Suppressor macrophage treated with lipopolysaccharide for 4 hours (primary cell): ENCODE data around the gene MYT1.

Experiments used
- DNase-seq: peaks from one replicate; pipeline ENCODE4 v3.0.0-alpha.2; 2020

MYT1 gene

DNA sequence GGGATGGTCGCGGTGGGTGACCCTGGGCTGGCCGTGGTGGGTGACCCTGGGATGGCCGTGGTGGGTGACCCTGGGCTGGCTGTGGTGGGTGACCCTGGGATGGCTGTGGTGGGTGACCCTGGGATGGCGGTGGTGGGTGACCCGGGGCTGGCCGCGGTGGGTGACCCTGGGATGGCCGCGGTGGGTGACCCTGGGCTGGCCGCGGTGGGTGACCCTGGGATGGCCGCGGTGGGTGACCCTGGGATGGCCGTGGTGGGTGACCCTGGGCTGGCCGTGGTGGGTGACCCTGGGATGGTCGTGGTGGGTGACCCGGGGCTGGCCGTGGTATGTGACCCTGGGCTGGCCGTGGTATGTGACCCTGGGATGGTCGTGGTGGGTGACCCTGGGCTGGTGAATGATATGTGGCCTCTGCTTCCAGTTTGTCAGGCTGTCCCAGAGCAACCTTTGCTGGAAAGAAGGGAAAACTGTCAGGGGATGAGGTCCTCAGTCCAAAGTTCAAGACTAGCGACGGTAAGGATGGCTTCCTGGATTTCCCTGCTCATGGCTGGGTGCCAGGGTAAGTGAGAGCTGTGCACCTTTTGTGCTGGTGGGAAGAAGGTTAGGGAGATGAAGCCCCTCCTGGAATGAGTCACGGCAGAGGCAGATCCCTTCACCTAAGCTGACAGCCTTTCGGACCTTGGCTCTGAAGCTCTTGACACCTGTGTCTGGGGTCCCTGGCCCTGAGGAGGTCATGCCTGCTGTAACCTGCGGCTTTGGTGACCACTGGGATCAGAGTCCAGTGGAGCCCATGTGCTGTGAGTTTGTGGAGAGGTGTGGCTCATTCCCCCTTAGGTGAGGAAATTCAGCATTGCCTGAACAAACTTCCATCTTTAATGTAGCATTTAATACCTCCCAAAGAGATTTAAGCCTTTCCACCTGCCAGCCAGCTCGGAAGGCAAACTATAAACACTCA lies 72.2 kb downstream of the MYT1 start:
- no peak for DNase-seq

DNA sequence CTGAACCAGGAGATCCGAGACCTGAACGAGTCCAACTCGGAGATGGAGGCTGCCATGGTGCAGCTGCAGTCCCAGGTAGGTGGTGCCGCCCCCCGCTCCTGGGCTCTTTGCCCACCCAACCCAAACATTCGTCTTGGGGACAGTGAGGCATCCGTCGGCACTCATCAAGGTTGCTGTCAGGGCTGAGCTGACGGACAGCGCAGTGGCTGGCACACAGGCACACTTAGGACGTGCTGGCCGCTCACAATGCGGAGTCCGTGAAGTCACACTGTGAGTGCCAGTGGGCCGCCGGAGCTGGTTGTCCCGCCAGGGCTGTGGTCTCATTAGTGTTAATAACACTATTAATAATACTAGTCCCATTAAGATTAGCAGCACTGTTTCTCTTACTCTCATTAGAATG lies 73.1 kb downstream of the MYT1 start:
- no peak for DNase-seq

DNA sequence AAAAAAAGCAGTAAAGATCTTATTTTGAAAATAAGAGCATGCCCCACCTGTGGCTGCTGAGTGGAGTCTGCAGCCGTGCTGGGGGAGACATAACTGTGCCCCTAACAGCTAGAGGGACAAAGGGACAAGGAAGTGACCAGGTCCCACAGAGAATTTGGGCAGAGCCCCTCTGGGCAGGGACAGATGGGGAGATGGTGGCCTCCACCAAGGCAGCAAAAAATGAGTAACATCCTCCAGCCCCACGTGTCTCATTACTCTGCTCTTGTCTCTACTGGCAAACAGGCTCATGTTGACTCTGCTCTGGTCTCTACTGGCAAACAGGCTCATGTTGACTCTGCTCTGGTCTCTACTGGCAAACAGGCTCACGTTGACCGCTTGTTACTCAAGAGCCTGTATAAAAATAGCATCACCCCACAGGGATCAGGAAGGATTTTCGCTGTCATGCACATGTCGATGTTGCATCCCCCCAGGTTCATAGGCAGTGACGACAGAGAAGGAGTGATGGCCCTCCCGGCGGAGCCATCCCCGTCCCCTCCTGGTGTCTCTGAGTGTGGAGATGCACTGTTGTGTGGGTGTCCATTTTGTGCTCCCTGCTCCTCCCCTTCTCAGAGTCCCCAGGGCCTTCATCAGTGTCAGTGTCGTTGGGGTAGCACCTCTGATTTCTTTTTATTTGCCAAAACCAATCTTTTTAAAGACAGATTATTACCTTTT lies 74.0 kb downstream of the MYT1 start:
- no peak for DNase-seq

DNA sequence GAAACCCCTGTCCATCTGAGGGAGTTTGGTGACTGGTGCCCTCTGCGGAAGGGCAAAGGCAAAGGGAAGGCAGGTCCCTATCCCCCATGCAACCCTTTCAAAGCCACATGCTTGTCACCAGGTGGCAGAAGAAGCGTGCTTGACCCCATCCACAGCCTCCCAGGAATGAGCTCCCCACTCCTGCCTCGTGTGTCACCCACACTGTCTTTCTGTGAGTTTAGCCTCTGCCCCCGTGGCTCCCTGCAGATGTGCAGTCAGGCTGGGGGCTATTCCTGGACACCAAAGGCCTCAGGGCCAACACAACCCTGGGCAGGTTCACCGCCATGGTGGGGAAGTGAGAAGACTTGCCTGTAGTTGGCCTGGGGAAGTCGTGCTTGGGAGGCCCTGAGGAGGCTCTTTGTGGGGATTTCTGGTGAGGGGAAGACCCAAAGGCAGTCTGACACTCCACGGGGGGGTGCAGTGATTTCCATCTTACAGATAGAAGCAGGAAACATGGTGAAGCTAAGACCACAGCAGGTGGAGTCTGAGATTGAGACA lies 74.7 kb downstream of the MYT1 start:
- DNase-seq: no peak

DNA sequence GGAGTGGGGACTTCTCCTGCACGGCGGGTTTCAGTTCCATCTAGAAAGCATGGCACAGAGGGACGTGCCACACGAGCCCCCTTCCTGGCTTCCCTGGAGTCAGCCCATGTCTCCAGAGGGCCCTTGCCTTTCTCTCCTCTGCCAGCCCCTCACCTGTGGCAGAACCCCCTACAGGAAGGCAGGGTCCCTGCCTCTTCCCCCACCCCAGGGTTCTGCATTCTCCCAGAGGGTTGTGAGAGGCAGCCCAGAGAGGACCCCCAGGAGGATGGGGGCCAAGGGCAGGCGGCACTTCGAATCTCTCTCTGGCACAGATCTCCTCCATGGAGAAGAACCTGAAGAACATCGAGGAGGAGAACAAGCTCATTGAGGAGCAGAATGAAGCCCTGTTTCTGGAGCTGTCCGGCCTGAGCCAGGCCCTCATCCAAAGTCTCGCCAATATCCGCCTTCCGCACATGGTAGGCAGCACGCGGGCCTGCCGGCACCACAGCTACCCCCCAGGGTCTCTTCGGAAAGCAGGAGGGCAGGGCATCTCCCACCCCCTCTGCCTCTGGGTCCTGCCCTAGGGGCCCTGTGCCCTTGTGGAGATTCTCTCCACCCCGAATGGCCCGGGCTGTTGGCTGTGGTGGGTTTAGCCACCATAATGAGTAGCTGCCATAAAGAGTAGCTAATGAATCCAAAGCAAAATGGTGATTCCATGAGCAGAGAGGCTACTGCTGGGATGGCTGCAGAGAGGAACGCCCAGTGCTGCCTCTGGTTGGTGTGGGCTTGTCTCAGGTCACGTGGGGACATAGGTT lies 75.4 kb downstream of the MYT1 start:
- no peak for DNase-seq

DNA sequence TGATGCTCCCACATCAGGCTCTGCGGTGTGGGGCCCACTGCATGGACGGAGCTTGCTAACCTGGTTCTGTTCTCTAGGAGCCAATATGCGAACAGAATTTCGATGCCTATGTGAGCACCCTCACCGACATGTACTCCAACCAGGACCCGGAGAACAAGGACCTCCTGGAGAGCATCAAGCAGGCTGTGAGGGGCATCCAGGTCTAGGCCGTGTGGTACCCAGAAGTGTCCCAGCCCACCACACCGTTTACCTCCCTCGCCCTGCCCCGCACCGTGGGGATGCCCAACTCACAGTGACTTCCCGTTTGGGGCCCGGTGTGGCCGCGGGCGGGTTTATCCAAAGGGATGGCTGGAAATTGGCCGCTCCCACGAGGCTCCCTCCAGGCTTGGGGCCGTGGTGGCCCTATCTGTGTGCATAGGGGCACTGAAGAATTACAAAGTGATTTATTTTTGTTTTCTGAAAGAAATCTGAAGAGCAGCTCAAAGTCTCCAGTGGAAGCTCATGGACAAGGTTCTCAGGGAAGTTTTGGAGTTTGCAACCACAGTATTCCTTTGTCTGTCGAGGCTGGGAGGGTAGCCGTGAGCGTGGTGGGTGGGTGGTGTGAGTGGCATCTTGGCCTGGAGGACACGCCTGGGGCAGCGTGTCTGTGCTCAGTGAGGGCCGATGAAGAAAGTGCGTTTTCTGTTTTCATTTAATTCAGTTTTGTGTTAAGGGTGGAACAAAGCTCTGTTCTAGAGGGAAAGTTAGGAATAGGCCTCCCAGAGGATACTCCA lies 76.2 kb downstream of the MYT1 start:
- DNase-seq: no peak

DNA sequence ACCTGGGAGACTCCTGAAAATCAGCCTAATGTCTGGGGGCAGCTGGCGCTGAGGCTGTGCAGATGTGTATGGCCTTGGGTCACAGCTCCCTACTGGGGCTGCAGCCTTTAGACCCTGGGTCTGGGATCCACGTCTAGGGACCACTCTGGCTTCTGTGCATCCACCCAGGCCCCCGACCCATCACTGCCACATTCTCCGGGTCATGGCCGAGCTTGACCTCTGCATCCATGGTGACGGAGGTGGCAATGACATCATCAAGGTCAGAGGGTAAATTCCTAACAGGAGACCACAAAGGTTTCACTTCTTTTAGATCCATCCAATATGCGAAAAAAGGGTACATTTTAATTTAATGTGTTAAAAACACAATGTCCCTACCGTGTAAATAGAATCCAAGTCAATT lies 76.8 kb downstream of the MYT1 start:
- DNase-seq: no peak

DNA sequence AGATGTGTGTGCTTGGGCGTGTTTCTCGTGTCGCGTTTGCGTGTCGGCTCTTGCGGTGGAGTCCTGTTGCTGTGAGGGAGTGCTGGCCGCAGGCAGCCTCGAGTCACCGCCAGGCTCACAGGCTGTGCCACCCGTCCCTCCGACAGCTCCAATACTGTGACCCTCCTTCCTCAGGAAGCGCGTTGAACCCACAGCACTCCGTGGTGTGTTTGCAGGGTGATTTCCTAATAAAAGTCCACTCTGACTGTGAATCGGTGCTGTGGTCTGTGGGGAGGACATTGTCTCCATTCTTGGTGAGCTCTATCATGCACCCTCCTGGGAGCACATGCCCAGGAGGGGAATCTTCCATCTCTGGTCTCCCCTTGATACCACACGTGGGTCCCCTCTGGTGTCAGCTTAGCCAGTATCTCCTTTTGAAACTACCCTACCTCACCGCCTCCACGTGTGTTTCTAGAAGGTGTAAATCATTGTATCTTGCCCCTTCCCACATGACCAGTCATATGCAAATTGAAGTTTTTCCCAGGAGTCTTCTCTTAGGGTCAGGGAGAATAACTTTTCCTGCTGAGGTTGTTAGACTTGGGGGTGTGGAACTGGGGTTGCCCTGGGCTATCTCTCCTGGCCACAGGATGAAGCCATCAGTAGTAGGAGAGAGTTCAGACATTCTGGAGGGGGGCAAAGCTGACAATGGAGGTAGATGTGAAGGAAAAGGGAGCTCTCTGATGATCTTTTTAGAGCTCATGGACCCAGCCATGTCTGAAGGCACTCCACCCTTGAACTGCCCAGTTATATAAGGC lies 77.9 kb downstream of the MYT1 start:
- no peak for DNase-seq

DNA sequence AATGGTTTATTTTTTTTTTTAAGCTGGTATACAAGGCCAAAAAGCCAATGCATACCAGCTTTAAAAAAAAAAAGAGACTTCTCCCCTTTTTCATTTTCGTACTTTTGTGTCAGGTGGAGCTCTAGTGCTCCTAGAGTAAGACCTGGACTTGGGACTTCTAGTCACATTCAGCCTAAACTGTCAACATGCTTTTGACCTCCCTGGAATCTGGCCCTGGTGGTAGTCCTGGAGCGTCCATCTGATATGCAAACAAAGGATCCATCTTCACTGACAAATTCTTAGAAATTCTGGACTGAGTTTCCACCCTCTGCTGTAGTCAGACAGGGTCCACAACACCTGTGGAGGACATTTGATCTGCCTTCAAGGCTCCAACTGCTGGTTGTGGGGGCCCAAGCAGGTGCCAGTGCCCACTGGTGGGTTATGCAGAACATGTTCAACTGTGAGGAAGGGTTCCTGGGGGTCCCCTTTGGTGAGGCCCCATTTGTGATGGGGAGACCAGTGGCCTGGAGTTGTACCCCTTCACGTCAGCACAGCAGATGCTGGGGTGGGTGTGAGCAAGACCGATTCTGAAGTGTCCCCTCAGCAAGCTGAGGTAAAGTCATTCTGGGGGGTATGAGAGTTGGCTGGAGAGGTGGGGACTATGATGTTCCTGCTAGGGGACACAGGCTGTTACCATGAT lies 78.7 kb downstream of the MYT1 start:
- DNase-seq: no peak

DNA sequence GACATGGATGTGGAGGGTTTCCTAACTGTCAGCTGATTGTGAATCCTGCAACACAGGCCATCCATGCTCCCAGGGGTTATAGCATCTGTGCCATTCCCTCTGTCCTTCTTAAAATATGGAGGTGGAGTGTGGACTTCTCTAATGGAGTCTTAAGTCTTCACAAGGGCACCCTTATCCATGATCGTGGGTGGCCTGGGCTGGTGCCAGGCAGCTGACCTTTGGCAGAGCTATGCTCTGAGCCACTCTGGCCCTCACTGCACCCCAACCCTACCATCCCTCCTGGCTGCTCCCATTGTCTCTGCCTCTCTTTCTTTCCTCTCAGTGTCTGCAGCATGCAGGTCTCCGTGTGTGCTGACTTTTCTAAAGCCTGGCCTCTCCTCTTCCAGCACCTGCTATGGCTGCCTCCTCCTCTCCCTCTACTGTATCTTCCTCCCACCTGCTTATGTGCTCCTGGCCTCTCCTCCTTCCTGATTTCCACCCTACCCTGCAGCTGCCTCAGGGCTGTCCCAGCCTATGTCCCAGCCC lies 80.1 kb downstream of the MYT1 start:
- no peak for DNase-seq

DNA sequence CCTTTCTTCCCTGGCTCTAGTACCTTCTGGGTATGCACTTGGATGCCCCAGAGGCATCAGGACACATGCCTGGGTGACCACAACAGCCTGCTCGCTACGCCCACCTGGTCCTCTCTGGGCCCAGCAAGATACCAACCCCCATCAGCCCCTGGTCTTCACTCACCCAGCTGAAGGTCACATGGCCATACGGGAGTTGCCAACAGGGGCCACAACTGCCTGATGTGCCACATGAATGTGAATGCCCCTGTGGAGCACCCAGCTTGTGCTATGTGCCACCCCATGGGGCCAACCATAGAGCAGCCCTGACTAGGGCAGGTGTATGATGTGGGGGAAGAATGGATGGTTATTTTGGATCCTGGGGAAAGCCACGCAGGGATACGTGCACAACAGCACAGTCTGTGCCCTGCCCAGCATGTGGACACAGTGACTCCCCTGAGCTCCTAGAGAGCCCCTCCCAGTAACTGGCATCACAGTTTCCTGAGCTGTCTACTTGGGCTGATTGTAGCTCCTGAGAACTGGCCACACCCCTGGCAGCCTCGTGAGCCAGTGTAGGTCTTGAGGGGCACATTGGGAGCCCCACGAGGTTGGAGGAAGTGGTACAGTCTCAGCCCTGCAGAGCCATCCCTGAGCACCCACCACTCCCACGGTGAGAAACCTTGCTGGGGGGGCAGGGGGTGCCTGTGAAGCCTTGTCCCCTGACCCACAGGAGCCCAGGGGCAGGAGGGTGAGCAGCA lies 80.8 kb downstream of the MYT1 start:
- no peak for DNase-seq

DNA sequence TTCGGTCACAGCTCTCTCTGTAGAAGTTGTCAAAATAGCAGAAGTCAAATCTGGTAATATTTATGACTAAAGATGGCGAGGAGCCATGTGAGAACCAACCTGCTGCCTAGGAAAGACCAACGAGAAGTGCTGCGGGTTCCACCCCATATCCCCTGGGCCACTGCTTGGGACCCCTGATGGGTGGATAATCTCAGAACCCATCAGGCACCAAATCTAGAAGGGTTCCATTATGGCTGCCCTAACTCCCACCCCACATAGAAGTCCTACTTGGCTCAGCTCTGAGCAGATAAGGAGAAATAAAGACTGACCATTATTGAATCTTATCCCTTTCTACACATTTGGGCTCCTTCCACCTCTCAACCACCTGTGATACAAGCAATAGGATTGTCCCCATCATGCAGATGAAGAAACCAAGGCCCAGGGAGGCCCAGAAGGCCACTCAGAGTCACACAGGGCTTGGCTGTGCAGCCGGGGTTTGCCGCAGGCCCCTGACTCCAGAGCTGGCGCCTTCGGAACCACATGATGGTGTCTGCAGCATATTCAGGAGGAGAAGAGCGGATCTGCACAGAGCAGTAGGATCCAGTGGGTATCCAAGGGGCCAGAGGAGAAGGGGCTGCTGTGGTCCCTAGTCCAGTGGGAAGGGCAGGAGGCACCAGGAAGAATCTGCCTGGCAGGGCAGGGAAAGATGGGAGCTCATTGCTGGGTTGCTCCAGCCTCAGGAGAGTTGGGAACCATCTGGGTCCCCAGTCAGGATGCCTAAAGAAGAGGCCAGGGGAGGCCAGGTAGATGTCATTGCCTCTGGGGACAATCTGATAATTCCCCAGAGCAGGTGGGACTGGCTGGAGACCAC lies 81.7 kb downstream of the MYT1 start:
- DNase-seq: no peak

DNA sequence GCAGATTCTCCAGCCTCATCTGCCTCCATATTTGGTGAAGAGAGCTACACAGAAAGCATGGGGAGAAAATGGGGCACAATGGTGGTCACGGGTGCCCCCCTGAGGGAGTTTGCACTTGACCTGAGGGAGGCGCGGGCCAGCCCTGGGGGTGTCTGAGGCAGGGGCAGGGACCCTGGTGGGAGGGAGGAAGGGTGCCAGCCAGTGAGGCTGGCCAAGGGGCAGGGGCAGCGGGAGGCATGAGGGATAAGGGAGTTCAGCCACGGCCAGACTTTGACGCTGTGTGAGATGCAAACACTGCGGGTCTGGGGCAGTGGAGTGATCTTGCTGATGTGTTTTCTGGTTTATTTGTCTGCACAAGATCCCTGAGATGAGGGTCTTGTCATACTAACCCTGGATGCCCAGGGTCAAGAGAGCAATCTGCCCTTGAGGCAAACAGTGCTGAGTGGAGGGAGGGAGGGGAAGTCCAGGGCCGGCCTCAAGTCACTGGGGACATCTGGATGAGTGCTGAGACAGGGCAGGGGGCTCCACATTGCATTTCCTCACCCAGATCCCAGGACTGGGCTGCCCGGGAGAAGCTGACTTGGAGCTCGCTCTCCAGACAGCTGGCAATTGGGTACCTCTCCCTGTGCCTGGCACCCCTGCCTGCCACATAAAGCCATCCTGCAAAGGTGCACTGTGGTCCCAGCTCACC lies 82.5 kb downstream of the MYT1 start:
- no peak for DNase-seq

DNA sequence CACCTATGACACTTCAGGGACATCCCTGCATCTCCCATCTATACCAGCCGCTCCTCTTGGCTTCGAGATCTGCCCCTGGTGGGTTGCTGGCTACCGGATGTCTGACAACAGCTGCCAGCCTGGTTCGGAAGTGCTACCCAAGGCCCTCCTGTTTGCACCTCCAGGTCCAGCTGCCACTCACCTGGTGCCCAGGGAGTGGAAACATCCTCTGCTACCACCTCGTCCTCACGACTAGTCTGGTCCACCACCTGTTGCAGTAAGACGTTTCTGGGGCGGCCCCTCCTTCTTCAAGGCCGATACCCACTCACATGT lies 83.0 kb downstream of the MYT1 start:
- DNase-seq: no peak

DNA sequence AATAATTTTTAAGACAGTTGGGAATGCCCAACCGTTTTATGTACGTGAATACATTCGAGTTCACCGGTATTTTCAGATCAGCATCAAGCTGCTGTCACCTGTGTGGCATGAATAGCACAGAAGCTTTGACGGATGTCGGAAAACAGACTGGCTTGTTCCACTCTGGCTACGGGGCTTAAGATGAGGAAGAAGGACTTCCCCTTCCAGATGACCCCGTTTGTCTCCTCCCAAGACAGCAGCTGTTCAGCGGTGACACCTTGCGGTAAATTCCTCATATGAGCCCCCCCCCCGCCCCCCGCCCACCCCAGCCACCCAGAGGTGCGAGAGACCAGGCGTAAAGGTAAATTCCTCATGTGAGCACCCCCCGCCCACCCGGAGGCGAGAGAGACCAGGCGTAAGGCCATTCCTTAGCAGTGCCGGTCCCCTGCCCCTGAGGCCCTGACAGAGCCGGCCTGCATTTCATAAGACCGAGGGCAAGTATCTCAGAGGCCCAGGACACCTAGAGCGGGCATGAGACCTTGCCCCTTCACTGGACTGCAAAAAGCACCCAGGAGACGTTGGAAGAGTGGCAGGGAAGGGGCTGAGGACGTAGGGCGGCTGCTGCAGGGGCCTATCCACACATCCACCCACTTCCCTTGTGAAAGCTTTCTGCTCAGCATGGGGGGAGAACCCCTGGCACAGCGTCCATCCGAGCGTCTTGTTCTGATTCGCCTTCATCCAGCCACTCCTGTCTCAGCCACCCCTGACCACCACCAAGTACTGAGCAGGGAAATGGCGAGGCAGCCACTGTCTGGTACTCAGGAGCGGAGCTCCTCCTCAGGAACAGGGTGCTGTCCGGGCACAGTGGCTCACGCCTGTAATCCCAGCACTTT lies 84.0 kb downstream of the MYT1 start:
- DNase-seq: no peak

DNA sequence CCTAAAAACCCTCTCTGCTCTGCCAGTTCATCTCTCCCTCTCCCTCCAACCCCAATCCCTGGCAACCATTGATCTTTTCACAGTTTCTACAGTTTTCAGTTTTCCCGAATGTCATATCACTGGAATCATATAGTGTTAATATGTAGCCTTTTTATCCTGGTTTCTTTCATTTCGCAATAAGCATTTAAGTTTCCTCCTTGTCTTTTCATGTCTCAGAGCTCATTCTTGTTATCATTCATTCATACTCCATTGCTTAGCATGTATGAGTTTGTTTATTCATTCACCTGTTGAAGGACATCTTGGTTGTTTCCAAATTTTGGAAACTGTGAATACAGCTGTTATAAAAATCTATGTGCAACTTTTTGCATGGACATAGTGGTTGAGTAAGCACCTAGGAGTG lies 85.8 kb downstream of the MYT1 start:
- DNase-seq: no peak

DNA sequence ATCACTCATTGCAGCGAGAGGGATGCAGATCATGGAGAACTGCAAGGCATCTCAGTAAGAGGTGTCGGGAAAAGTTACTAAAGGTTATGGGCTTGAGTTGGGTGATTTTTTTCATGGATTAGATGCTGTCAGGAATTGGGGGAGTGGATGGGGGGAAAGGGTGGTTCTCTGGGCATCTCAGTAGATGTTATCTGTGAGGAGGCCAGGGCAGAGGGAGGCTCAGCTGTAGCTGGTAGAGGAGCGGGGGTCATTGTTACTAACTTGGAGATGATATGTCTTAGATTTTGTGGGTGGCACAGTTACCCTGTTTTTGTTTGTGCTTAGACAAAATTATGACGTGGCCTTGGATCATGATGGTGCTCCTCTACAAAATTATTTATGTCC lies 88.7 kb downstream of the MYT1 start:
- no peak for DNase-seq

DNA sequence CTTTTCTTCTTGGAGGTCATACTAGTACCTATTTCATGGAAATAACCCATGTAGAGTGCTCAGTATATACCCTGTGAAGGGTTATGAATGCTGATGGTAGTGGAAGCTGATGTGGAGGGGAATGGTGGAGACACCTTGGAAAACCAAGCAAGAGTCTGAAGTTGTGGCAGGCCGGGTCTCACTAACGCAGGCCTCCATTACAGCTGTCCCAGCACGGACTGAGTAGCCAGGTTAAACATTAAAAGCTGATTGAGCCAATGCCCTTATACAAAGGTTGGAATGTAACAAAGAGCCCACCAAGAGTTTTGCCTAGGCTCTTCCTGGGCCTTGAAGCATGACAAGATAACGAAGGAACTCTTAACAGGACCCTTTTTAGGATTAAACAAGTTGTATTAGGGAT lies 89.2 kb downstream of the MYT1 start:
- DNase-seq: no peak
